B cell (primary cell): ENCODE measurements around the gene MRPL53. TPM values are rescaled to one million over a fixed set of nuclear protein-coding genes. Genes with fewer than 3 reads are reported as not detected.

Source experiments
- ATAC-seq: fragments of 200-7000 bp; cut with Tn5 transposase; one replicate; pipeline ENCODE4 v1.10.0; 2021; ENCODE audit warnings: low read depth, mild to moderate bottlenecking, moderate number of reproducible peaks, moderate library complexity
- CTCF ChIA-PET: fragments of 350-600 bp; sonication (Branson Sonifier 250); formaldehyde crosslinking; loops from one replicate; lab custom pipeline; 2021; ENCODE audit warnings: antibody characterized with exemption, inconsistent platforms; lab: Charles Lee
- POLR2A ChIA-PET: fragments of 350-600 bp; sonication (Branson Sonifier 250); formaldehyde crosslinking; loops from one replicate; lab custom pipeline; 2021; ENCODE audit warnings: antibody characterized with exemption; lab: Charles Lee
- DNase-seq: peaks from one replicate; pipeline ENCODE4 v3.0.0; 2013
- H2AFZ ChIP-seq: 2 replicates; pipeline ENCODE4 v1.6.1; 2012; ENCODE audit warnings: mild to moderate bottlenecking, low read depth, low read length; ENCODE audit not compliant: insufficient read depth, poor library complexity, severe bottlenecking
- H3K27ac ChIP-seq, 2 donors: 1 replicate in 1 of 2; 2 replicates in 1 of 2; pipeline ENCODE4 v1.5.1; 2012 to 2013; ENCODE audit warnings: low read length in 2 of 2, mild to moderate bottlenecking in 2 of 2, moderate library complexity in 1 of 2
- H3K27me3 ChIP-seq, 4 experiments: fragments of 200-600 bp in 1 of 4; sonication (generic) in 1 of 4; replicated peaks in 1 of 4; 1 replicate in 2 of 4; 2 replicates in 2 of 4; pipeline versions ENCODE4 v1.6.1 to v1.7.0; 2013 to 2016; ENCODE audit warnings: low read length in 3 of 4, mild to moderate bottlenecking in 2 of 4, mixed read lengths in 1 of 4, moderate library complexity in 1 of 4; ENCODE audit not compliant: insufficient read depth in 4 of 4, control insufficient read depth in 3 of 4; ENCODE audit errors: control extremely low read depth in 1 of 4
- H3K36me3 ChIP-seq, 2 experiments: replicated peaks in 1 of 2; 1 replicate in 1 of 2; 2 replicates in 1 of 2; pipeline versions ENCODE4 v1.6.1 to v1.7.1; 2013; ENCODE audit warnings: low read length in 1 of 2; ENCODE audit not compliant: insufficient read depth in 2 of 2, control insufficient read depth in 1 of 2; ENCODE audit errors: control extremely low read depth in 1 of 2, extremely low read depth in 1 of 2
- H3K4me1 ChIP-seq, 2 donors: fragments of 200-600 bp in 1 of 2; sonication (generic) in 1 of 2; 1 replicate in 1 of 2; 2 replicates in 1 of 2; pipeline versions ENCODE4 v1.5.1 to v1.6.1; 2013 to 2017; ENCODE audit warnings: low read length in 2 of 2; ENCODE audit not compliant: control insufficient read depth in 2 of 2, insufficient read depth in 2 of 2
- H3K4me2 ChIP-seq: replicated peaks from 2 replicates; pipeline ENCODE3; 2012; ENCODE audit warnings: mild to moderate bottlenecking, low read depth, low read length; ENCODE audit not compliant: poor library complexity, severe bottlenecking
- H3K4me3 ChIP-seq, 5 experiments: fragments of 200-600 bp in 1 of 5; sonication (generic) in 1 of 5; 1 replicate in 3 of 5; 2 replicates in 2 of 5; pipeline versions ENCODE4 v1.5.1 to v1.7.0; 2011 to 2016; ENCODE audit warnings: low read length in 4 of 5, mild to moderate bottlenecking in 4 of 5, low read depth in 2 of 5, control low read depth in 1 of 5, moderate library complexity in 1 of 5; ENCODE audit not compliant: insufficient read depth in 1 of 5; ENCODE audit errors: control extremely low read depth in 1 of 5, extremely low read depth in 1 of 5
- H3K79me2 ChIP-seq: fragments of 200-600 bp; sonication (generic); one replicate; pipeline ENCODE4 v1.6.0; 2016; ENCODE audit warnings: low read length; ENCODE audit not compliant: control insufficient read depth, insufficient read depth
- H3K9ac ChIP-seq: fragments of 200-600 bp; sonication (generic); 2 replicates; pipeline ENCODE4 v1.6.1; 2017; ENCODE audit warnings: mild to moderate bottlenecking, low read length, moderate library complexity
- H3K9me3 ChIP-seq, 3 donors: one replicate each; pipeline versions ENCODE4 v1.6.1 to v1.7.1; 2013; ENCODE audit warnings: low read length in 2 of 3; ENCODE audit not compliant: control insufficient read depth in 2 of 3, insufficient read depth in 1 of 3; ENCODE audit errors: control extremely low read depth in 1 of 3
- H4K20me1 ChIP-seq: 2 replicates; pipeline ENCODE4 v1.6.0; 2012; ENCODE audit warnings: mild to moderate bottlenecking, low read length; ENCODE audit not compliant: insufficient read depth, control insufficient read depth, poor library complexity, severe bottlenecking
- H3K27ac Mint-ChIP-seq: one replicate; pipeline ENCODE4 v1.8.0; 2021; ENCODE audit warnings: mixed read lengths
- H3K27me3 Mint-ChIP-seq: one replicate; pipeline ENCODE4 v1.8.0; 2021; ENCODE audit warnings: mixed read lengths
- H3K4me1 Mint-ChIP-seq: one replicate; pipeline ENCODE4 v1.8.0; 2021; ENCODE audit warnings: mixed read lengths
- H3K4me3 Mint-ChIP-seq: one replicate; pipeline ENCODE4 v1.8.0; 2021; ENCODE audit warnings: mixed read lengths
- H3K9me3 Mint-ChIP-seq: one replicate; pipeline ENCODE4 v1.8.0; 2022; ENCODE audit warnings: mixed read lengths; ENCODE audit not compliant: insufficient read depth
- CTCF ChIP-seq: fragments of 200-600 bp; IDR thresholded peaks from one replicate; pipeline ENCODE4 v1.8.0; 2022; ENCODE audit warnings: antibody characterized with exemption, mild to moderate bottlenecking
- EZH2 ChIP-seq: IDR thresholded peaks from 2 replicates; pipeline ENCODE4 v1.6.1; 2012; ENCODE audit warnings: borderline replicate concordance, low read depth, mild to moderate bottlenecking, moderate library complexity, low read length; ENCODE audit not compliant: insufficient read depth, poor library complexity, severe bottlenecking
- WGBS: methylation state at CpG from one replicate; pipeline ENCODE4 v1.1.5; 2013; ENCODE audit warnings: missing lambda C conversion rate; ENCODE audit not compliant: insufficient coverage; 5-methylcytosine and 5-hydroxymethylcytosine counted together
- intact Hi-C: fragments of 100-400 bp; cut with micrococcal nuclease; formaldehyde crosslinking; loops from one replicate; pipeline ENCODE4 v1.10.0; 2022
- polyA plus RNA-seq: library from polyadenylated mRNA; depleted of rRNA; stranded (reverse); fragments of >200 nt; gene quantifications from 2 replicates; pipeline ENCODE4 v1.2.3, GENCODE V29; 2012
- total RNA-seq, 2 donors: library from RNA; stranded (reverse); fragments of 120-200 nt in 1 of 2; gene quantifications; 1 replicate in 1 of 2; 2 replicates in 1 of 2; pipeline versions ENCODE4 v1.2.3 to v1.2.4, GENCODE V29; 2013 to 2022

MRPL53 gene
- total and polyA plus RNA-seq, 2 donors (not counting 1 experiment from before 2014, with no cell fraction given): 59.3 to 70.0 TPM

GRCh38 chr2:74436111-74436805 lies 36.2 kb downstream of the MRPL53 start:
- Histone ChIP-seq H4K20me1 (no peaks in the 10 kb centered on the region), H3K9ac (no peak overlapping the region), H2AFZ (no peak overlapping the region), H3K4me2 (no peak overlapping the region), H3K9me3 (peaks cover 0 to 4% (median 0%) of the 10 kb centered on the region in 3 donors), H3K36me3 (no peaks in the 10 kb centered on the region), H3K4me1 (peaks cover 27 to 32% of the 10 kb centered on the region in 2 donors), H3K27ac (no peak overlapping the region), H3K27me3 (peaks cover 0 to 15% (median 3%) of the 10 kb centered on the region in 4 experiments), H3K4me3 (no peak overlapping the region), H3K79me2 (no peaks in the 10 kb centered on the region)
- DNase-seq: no peak
- ChIA-PET CTCF (interaction anchor here (0.7 kb wide), 1 partner anchor 62 kb away, joined by 3 read pairs; no protein-coding TSS in a partner anchor), POLR2A (no interaction called here)
- Mint-ChIP-seq H3K27me3 (peaks cover 3% of the 10 kb centered on the region), H3K4me1 (peaks cover 41% of the 10 kb centered on the region), H3K9me3 (no peaks in the 10 kb centered on the region), H3K4me3 (no peak overlapping the region), H3K27ac (no peak overlapping the region)
- WGBS: 96% methylated on average over 34 of the region's 43 CpGs
- intact Hi-C loops: no loop called here
- TF ChIP-seq CTCF (no peak), EZH2 (no peak)
- ATAC-seq: no peak

- POLR2A ChIA-PET: interaction anchor here (1.3 kb wide), 1 partner anchor 9 kb away, joined by 3 read pairs; the partner anchor contains the start of genes C2orf81 and WDR54
- Mint-ChIP-seq H3K9me3 (no peaks in the 10 kb centered on the region), H3K4me3 (no peak overlapping the region), H3K27me3 (no peaks in the 10 kb centered on the region), H3K27ac (no peak overlapping the region), H3K4me1 (peaks cover under 1% of the 10 kb centered on the region)
- no peak for ATAC-seq
- no peak for DNase-seq
- H4K20me1 ChIP-seq: no peaks in the 10 kb centered on the region
- over 99% methylated on average over 8 of the region's 11 CpGs for WGBS
- H3K27ac ChIP-seq: no peak overlapping the region
- H3K27me3 ChIP-seq: no peaks in the 10 kb centered on the region
- H2AFZ ChIP-seq: no peak overlapping the region
- no peak for TF ChIP-seq CTCF
- TF ChIP-seq EZH2: no peak
- H3K79me2 ChIP-seq: no peaks in the 10 kb centered on the region
- H3K9me3 ChIP-seq: no peaks in the 10 kb centered on the region
- no peaks in the 10 kb centered on the region for H3K4me1 ChIP-seq
- no peak overlapping the region for H3K4me2 ChIP-seq
- intact Hi-C loops: no loop called here
- CTCF ChIA-PET: interaction anchor here (0.6 kb wide), 1 partner anchor 279 kb away, joined by 3 read pairs; no protein-coding TSS in a partner anchor
- no peak overlapping the region for H3K9ac ChIP-seq
- no peaks in the 10 kb centered on the region for H3K36me3 ChIP-seq
- H3K4me3 ChIP-seq: no peak overlapping the region
Measured at GRCh38 chr2:74430502-74430901, 42.0 kb downstream of the MRPL53 start.
